GM12875 (cell line): ENCODE measurements around the gene DENND5B.
"Not testable (repeated sequence)": the region's sequence is repeated elsewhere in the genome, so short reads cannot be mapped to it uniquely, and the experiment has no call there.

Source experiments
- H3K4me3 ChIP-seq: one replicate; pipeline ENCODE4 v1.5.1; 2011; ENCODE audit warnings: low read depth, low read length, control low read depth
- TF ChIP-seq, protein P1 (sequence below): IDR thresholded peaks from 2 replicates; pipeline ENCODE4 v1.5.1; 2011; ENCODE audit warnings: low read depth, mild to moderate bottlenecking, control low read depth, inconsistent platforms, low read length, moderate library complexity, borderline replicate concordance; ENCODE audit not compliant: insufficient read depth

Gene DENND5B

DNA sequence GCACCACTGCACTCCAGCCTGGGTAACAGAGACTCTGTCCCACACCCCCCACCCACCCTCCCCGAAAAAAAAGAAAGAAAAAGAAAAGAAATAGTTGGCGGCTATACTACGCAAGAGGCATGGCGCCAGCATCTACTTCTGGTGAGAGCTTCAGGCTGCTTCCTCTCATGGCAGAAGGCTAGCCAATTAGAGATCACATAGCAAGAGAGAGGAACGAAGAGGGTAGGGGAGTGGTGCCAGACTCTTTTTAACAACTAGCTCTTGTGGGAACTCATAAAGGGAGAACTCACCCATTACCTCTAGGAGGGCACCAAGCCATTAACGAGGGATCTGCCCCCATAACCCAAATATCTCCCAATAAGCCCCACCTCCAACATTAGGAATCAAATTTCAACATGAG is 6.2 kb downstream of the DENND5B start:
- TF ChIP-seq, protein P1, sequence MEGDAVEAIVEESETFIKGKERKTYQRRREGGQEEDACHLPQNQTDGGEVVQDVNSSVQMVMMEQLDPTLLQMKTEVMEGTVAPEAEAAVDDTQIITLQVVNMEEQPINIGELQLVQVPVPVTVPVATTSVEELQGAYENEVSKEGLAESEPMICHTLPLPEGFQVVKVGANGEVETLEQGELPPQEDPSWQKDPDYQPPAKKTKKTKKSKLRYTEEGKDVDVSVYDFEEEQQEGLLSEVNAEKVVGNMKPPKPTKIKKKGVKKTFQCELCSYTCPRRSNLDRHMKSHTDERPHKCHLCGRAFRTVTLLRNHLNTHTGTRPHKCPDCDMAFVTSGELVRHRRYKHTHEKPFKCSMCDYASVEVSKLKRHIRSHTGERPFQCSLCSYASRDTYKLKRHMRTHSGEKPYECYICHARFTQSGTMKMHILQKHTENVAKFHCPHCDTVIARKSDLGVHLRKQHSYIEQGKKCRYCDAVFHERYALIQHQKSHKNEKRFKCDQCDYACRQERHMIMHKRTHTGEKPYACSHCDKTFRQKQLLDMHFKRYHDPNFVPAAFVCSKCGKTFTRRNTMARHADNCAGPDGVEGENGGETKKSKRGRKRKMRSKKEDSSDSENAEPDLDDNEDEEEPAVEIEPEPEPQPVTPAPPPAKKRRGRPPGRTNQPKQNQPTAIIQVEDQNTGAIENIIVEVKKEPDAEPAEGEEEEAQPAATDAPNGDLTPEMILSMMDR: no peak
- H3K4me3 ChIP-seq: no peak overlapping the region

DNA sequence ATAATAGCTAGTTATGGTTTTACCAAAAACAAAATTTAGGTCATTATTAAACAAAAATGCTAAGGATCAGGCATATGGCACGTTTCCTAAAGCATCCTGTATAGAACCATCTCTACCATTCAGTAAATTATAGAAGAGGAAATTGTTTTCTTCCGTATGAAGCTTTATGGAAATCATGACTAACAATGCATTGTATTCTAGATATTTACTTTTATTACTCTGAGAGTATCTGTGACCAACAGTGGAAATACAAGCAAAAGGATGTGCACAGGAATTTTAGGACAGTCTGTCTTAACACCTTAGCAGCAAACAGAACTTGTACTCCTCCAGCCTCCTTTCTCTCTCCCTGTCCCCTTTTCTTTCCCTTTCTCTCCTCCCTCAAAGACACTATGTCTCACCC is 7.1 kb downstream of the DENND5B start:
- TF ChIP-seq, protein P1: no peak
- no peak overlapping the region for H3K4me3 ChIP-seq

DNA sequence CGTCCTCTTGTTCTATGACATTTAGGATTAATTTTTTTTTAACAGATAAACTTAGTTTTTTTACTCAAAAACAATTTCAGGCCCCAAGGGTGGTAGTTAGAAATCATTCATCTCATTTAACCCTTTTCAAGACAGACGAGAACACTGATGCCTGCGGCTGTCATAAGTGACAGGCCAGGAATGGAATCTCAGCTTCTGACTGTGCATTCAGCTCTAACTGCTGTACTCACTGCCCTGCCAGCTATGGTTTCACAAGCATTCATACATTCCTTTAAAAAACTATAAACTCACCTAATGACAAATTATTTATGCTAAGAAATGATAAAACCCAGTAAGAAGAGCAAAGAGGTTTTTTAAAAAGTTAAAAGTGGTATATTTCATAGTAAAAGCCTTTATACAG is 8.8 kb downstream of the DENND5B start:
- TF ChIP-seq, protein P1: no peak
- no peak overlapping the region for H3K4me3 ChIP-seq

DNA sequence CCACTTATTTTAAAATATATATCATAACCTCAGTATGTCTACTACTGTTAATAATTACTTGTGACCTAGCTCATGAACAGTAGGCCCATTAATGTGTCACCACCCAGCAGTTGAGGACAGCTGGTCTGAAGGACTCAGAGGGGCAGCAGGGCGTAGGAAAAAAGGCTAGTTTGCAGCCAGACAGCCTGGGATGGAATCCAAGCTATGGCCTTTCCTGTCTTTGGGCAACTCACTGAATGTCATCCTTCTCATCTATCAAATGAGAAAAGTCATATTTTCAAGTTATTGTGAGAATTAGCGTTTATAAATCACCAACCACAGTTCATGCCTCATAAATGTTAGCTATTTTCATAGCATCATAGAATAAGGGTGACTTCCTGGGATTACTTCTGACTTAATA is 12.3 kb downstream of the DENND5B start:
- TF ChIP-seq, protein P1: no peak
- H3K4me3 ChIP-seq: no peak overlapping the region

DNA sequence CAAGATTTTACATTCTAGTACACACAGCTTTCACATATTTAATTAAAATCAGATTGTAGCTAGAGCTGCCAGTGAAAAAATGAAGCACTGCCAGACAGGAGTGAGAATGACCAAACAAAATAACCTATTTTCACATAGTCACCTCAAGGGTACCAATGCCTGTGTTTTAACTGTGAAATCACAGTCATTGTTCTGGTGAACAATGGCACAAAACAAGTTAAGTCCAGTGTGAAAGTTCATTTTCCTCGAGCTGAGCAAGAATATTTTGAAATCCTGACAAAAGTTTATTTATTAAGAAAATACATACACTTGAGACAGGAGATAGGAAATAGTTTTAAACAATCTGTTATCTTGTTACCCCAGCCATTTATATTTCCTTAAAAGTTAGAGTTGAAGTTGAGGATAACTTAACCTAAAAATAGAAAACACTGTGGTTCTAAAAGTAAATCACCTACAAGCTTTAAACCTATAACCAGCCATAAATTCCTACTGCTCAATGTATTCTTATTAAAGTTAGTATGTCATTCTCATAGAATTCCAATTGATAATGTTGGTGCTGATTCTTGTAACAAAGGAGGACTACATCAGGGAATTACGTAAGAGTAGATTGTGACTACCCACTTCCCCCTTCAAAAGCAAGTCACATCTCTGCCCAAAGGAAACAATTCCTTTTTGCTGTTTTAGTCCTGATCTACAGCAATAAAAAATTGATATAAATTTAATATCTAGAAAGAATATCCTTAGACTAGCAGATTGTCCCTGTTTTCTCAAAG is 15.9 kb downstream of the DENND5B start:
- TF ChIP-seq, protein P1: no peak
- no peak overlapping the region for H3K4me3 ChIP-seq

DNA sequence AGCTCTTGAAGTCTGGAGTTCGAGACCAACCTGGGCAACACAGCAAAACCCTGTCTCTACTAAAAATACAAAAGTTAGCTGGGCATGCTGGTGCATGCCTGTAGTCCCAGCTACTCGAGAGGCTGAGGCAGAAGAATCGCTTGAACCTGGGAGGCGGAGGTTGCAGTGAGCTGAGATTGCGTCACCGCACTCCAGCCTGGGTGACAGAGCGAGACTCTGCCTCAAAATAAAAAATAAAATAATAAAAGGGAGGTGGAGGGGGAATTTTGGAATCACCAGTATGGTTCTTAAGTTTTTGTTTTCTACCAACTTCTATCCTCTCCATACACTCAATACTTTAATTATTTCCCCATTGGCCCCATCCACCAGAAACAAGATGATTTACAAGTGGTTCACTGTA is 16.6 kb downstream of the DENND5B start:
- not testable (repeated sequence) for H3K4me3 ChIP-seq

DNA sequence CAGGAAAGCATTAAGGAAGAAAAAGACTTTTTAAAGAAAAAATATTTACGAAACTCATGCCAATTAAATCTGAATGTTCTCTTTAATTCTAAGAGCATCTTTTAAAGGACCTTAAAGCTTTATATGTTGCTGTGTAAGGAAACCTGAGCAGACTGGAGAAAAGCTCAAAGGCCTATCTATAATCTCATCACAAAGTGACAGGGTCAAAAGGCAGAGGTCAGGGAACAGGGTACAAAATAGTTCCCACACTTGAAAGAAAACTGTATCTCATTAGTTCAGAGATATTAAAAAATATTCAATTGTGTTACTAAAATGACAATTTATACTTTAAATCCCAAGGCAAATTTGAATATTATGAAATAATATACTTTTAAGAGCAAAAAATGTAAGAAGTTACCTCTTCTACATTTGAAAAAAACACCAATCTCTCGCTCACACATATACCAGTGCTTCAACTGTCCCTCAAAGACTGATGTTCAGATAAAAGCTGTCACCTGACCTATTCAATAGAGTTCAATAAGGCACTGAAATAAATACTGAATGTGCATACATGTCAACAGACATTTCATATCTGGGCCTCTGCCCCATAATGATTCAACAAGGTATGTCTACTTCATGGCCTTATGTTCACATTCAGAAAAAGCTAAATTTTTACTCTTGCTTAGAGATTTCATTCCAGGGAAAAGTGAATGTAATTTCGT is 17.9 kb downstream of the DENND5B start:
- no peak overlapping the region for H3K4me3 ChIP-seq
- TF ChIP-seq, protein P1: no peak

DNA sequence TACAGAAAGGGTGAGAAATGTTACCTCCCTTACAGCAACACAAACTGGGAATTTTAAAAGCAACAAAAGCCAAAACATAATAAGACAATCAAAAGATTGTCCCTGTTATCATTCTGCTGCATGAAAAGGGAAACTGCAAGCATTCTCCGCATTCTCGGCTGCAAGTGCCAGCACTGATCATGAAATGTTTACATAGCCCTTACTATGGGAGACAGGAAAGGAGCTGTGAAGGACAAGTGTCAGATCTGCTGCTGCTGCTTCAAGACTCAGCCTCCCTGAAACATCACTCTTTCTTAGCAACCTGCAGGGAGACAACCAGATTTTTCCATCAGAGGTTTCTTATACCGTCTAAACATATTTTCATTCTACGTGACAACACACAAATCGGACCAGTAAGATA is 20.1 kb downstream of the DENND5B start:
- H3K4me3 ChIP-seq: no peak overlapping the region
- TF ChIP-seq, protein P1: no peak

DNA sequence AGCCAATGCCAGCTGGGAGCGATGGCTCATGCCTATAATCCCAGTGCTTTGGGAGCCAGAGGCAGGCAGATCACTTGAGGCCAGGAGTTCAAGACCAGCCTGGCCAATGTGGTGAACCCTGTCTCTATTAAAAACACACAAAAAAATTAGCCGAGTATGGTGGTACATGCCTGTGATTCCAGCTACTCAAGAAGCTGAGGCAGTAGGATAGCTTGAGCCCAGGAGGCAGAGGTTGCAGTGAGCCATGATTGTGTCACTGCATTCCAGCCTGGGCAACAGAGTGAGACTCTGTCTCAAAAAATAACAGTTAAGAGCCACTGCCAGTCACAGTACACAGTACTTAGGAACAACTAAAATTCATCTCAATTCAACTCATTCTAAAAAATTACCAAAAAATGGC is 21.4 kb downstream of the DENND5B start:
- not testable (repeated sequence) for H3K4me3 ChIP-seq
